ENCODE measurements around the gene INF2.

- TF ChIP-seq POLR2AphosphoS5 (IDR thresholded peaks at IDR 0.05; ENCODE audit: low read depth, low read length) (no peak), TAF1 (IDR thresholded peaks at IDR 0.05; ENCODE audit: low read depth, low read length) (no peak), POLR2A (IDR thresholded peaks at IDR 0.05; ENCODE audit: low read depth, low read length) (no peak), PAX5 (IDR thresholded peaks at IDR 0.05; ENCODE audit: insufficient read depth, low read length, severe bottlenecking) (no peak), SPI1 (IDR thresholded peaks at IDR 0.05; ENCODE audit: low read depth, low read length) (no peak), POU2F2 (IDR thresholded peaks at IDR 0.05; ENCODE audit: low read depth, low read length) (no peak)
Measured at GRCh38 chr14:104755621-104756020, 66.2 kb downstream of the INF2 start.
